ENCODE measurements around the gene SLC1A2. TPM values are rescaled to one million over a fixed set of nuclear protein-coding genes. Genes with fewer than 3 reads are reported as not detected.

SLC1A2 gene
- polyA plus RNA-seq, 3 donors = 0.14 to 0.26 (median 0.22) TPM

DNA sequence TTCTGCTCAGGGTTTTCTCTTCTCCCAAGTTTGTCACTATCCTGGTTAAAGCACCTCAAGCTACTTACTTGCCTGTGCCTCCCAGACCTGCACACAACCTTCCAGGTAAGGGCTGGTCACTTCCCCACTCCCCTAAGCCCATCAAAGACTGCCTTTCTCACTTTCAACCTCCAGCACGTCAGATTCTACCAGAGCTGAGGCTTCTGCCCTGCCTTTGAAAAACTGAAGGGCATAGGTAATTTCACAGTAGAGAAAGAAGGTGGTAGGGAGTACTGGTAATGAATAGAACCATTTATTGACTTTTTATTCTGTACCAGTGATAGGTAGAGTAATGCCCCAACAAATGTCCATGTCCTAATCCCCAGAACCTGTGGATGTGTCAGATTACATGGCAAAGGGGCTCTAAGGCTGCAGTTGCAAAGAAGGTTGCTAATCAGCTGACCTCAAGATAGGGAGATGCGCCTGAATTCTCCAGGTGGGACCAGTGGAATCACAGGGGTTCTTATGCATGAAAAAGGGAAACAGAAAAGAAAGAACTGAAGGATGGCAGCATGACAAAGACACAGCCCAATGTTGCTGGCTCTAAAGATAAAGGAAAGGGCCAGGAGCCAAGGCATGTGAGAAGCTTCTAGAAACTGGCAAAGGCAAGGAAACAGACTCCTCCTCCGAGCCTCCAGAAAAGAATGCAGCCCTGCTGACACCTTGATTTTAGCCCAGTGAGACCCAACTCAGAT lies 89.0 kb downstream of the SLC1A2 start:
- DNase-seq (ENCODE audit: low read depth in 3 of 3, low spot score in 2 of 3) = no peak

- DNase-seq (ENCODE audit: low read depth in 3 of 3, low spot score in 2 of 3) = no peak
Measured at GRCh38 chr11:35327829-35328228, 91.5 kb downstream of the SLC1A2 start.

GRCh38 chr11:35326266-35326879 lies 93.0 kb downstream of the SLC1A2 start:
- no peak for DNase-seq (ENCODE audit: low read depth in 3 of 3, low spot score in 2 of 3)

GRCh38 chr11:35324981-35325380 lies 94.4 kb downstream of the SLC1A2 start:
- DNase-seq (ENCODE audit: low read depth in 3 of 3, low spot score in 2 of 3) = no peak

- DNase-seq (ENCODE audit: low read depth in 3 of 3, low spot score in 2 of 3) = no peak
Measured at GRCh38 chr11:35324183-35324886, 95.0 kb downstream of the SLC1A2 start.

- no peak for DNase-seq (ENCODE audit: low read depth in 3 of 3, low spot score in 2 of 3)
Measured at GRCh38 chr11:35323076-35323868, 96.1 kb downstream of the SLC1A2 start.

- no peak for DNase-seq (ENCODE audit: low read depth in 3 of 3, low spot score in 2 of 3)
Measured at GRCh38 chr11:35322318-35322979, 96.9 kb downstream of the SLC1A2 start.

GRCh38 chr11:35321532-35322317 lies 97.6 kb downstream of the SLC1A2 start:
- no peak for DNase-seq (ENCODE audit: low read depth in 3 of 3, low spot score in 2 of 3)

GRCh38 chr11:35321111-35321510 lies 98.2 kb downstream of the SLC1A2 start:
- DNase-seq (ENCODE audit: low read depth in 3 of 3, low spot score in 2 of 3) = no peak

DNA sequence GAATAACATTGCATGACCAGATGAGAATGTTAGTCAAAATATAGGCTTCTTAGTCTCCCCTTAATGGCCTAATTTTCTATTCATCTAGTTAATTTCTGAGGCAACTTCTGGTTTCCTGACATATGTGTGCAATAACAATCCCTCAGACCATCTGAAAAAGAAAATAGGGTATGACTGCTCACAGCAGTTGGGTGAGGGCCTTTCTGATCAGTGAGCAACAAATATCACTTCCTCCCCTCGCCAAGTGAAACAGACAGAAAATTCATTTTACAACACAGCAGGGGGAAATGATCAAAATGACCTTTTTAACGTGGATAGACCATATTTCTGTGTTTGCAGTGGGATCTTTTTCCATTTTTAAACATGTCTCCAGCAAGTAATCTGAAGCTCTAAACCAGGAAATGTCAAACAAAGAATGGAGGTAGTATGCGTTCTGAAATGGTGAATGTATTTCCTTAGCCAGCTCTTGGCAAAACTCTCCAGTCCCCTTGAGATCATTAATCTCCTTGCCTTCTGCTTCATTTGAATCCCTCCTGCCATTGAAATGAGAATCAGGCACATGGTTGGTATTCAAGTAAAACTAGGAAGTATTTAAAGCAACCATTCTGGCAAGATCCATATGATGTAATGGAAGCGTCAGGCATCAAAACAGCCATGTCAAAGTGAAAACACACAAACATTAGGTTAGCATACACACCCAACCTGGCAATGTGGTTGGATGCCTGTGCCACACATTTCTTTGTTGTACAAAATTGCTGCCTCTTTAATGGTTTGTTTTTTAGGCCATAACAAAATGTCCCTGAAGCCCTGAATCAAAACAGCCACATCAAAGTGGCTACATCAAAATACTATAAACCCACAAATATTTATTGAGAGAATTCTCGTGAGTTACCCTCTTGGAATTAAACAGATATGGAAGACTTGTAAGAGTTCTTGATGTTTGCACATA lies 100.1 kb downstream of the SLC1A2 start:
- DNase-seq (ENCODE audit: low read depth in 3 of 3, low spot score in 2 of 3) = no peak

- no peak for DNase-seq (ENCODE audit: low read depth in 3 of 3, low spot score in 2 of 3)
Measured at GRCh38 chr11:35318309-35318708, 101.0 kb downstream of the SLC1A2 start.

GRCh38 chr11:35317253-35317652 lies 102.1 kb downstream of the SLC1A2 start:
- no peak for DNase-seq (ENCODE audit: low read depth in 3 of 3, low spot score in 2 of 3)

- no peak for DNase-seq (ENCODE audit: low read depth in 3 of 3, low spot score in 2 of 3)
Measured at GRCh38 chr11:35316161-35316560, 103.2 kb downstream of the SLC1A2 start.

DNA sequence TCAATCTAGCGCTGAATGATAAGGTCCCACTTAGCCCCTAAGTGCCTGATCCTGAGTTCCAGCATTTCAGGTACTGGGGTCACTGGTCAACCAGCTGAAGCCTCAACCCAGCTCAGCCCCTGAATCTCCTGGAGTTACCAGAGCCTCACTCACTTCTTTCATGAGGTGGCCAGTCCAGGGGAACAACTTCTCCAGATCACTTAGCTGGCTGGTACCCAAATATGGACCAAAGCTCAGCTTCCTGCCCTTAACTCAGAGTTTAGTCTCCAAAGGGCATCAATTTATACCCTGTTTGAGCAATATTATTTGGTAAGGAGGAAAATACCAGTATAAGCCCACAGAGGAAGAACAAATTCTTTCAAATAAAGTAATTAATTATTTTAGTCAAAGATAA lies 105.6 kb downstream of the SLC1A2 start:
- DNase-seq (ENCODE audit: low read depth in 3 of 3, low spot score in 2 of 3) = no peak

- DNase-seq (ENCODE audit: low read depth in 3 of 3, low spot score in 2 of 3) = no peak
Measured at GRCh38 chr11:35313066-35313759, 106.1 kb downstream of the SLC1A2 start.

DNA sequence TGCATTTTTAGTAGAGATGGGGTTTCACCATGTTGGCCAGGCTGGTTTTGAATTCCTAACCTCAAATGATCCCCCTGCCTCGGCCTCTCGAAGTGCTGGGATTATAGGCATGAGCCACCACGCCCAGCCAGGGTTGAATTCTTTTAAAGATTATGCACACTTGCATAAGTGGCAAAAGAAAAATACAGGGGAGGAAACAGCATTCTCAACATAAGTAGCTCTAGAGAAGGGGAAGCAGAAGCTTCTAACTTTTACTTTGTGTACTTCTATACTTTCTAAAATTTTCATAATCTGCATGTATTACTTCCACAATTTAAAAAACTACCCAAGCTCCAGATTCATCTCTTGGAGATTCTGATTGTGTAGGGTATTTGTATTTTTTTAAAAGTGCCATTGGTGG lies 108.0 kb downstream of the SLC1A2 start:
- no peak for DNase-seq (ENCODE audit: low read depth in 3 of 3, low spot score in 2 of 3)

GRCh38 chr11:35308157-35308556 lies 111.2 kb downstream of the SLC1A2 start:
- no peak for DNase-seq (ENCODE audit: low read depth in 3 of 3, low spot score in 2 of 3)

- no peak for DNase-seq (ENCODE audit: low read depth in 3 of 3, low spot score in 2 of 3)
Measured at GRCh38 chr11:35307221-35307621, 112.1 kb downstream of the SLC1A2 start.

All from right renal cortex interstitium (tissue), 3 donors.